ENCODE measurements around the gene CUEDC1. TPM values are rescaled to one million over a fixed set of nuclear protein-coding genes. Genes with fewer than 3 reads are reported as not detected.

Gene CUEDC1
- total and polyA plus RNA-seq, 2 of the 4 experiments (the other 2 are of a cell fraction), result 4.1 to 21.2 TPM

- dilution Hi-C loops (cut with HindIII; ENCODE audit: low sequenced_read_pairs, unreplicated experiment) (loop anchor here (25.0 kb wide), 1 partner anchor 118 kb away; the partner anchor contains the start of gene VEZF1), in situ Hi-C loops (cut with MboI; ENCODE audit: low sequenced_read_pairs) (loop anchor here (25.0 kb wide), 1 partner anchor 468 kb away; the partner anchor contains the start of gene TSPOAP1), intact Hi-C loops (cut with micrococcal nuclease) (no loop called here)
- peak overlapping the region; percentile 91 for H2BK20ac ChIP-seq (ENCODE audit: low read depth, low read length)
- peak overlapping the region; percentile 84 for H4K5ac ChIP-seq (ENCODE audit: low read depth, low read length)
- peak overlapping the region; percentile 45 for H3K4me2 ChIP-seq (ENCODE audit: low read depth, low read length)
- peak overlapping the region; percentile 78 to 97 for H4K8ac ChIP-seq (ENCODE audit: low read depth in 2 of 2, low read length in 2 of 2)
- H4K20me1 ChIP-seq (ENCODE audit: insufficient read depth, low read length), result no peaks in the 10 kb centered on the region
- H2BK5ac ChIP-seq (ENCODE audit: low read depth, low read length, poor library complexity, severe bottlenecking), result peak overlapping the region; percentile 96
- peak overlapping the region; percentile 80; the same call in 1 of the 2 replicates for H3K23ac ChIP-seq (ENCODE audit: low read depth, low read length)
- peak overlapping the region; percentile 71 for H3K9ac ChIP-seq (ENCODE audit: low read depth, low read length)
- peaks cover 25% of the 10 kb centered on the region for H3K36me3 ChIP-seq (ENCODE audit: control insufficient read depth, insufficient read depth, low read length)
- POLR2A ChIA-PET (ENCODE audit: unreplicated experiment), result interaction anchor here (0.5 to 1.4 kb wide), 4 partner anchors 9 to 120 kb away, joined by 3 to 5 read pairs (median 4); no protein-coding TSS in a partner anchor
- H3K27ac ChIP-seq (ENCODE audit: insufficient read depth, low read length), result peak overlapping the region; percentile 88
- H3K4ac ChIP-seq (ENCODE audit: low read depth, low read length), result peak overlapping the region; percentile 99
- no peaks in the 10 kb centered on the region for H3K27me3 ChIP-seq (ENCODE audit: control insufficient read depth, insufficient read depth, low read length)
- no peaks in the 10 kb centered on the region for H3K9me3 ChIP-seq (ENCODE audit: control insufficient read depth, insufficient read depth, low read length)
- H3K18ac ChIP-seq (ENCODE audit: low read depth, low read length), result peak overlapping the region; percentile 74
- peak overlapping the region; percentile 75; the same call in 2 of the 3 replicates for H2BK15ac ChIP-seq (ENCODE audit: low read depth, low read length)
- ATAC-seq (ENCODE audit: low read depth) (peak; percentile 48), DNase-seq (peak; percentile 97)
- H3K4me3 ChIP-seq (ENCODE audit: insufficient read depth, low read depth, low read length), result no peak overlapping the region
- peak overlapping the region; percentile 48; the same call in 1 of the 2 replicates for H3K56ac ChIP-seq (ENCODE audit: extremely low read depth, insufficient read depth, low read length)
- H2BK120ac ChIP-seq (ENCODE audit: low read depth, low read length), result peak overlapping the region; percentile 96
- CTCF ChIA-PET, result interaction anchor here (0.6 to 3.8 kb wide), 6 partner anchors 9 to 129 kb away, joined by 4 to 24 read pairs (median 6); no protein-coding TSS in a partner anchor
- peak overlapping the region; percentile 87 for H3K14ac ChIP-seq (replicated peaks; ENCODE audit: low read depth, low read length)
- H2AK5ac ChIP-seq (ENCODE audit: low read depth, low read length), result peak overlapping the region; percentile 99
- peaks cover 33% of the 10 kb centered on the region for H3K9me1 ChIP-seq (ENCODE audit: insufficient read depth, low read length)
- H3K4me1 ChIP-seq (ENCODE audit: control insufficient read depth, insufficient read depth, low read length), result peaks cover 43% of the 10 kb centered on the region
- H2AFZ ChIP-seq (replicated peaks; ENCODE audit: low read length, poor library complexity), result peak overlapping the region; percentile 48
- BruUV-seq (replicated peaks), result no TSS peak
- peaks cover 15 to 58% of the 10 kb centered on the region in 2 experiments for H3K79me1 ChIP-seq (ENCODE audit: low read depth in 1 of 2, low read length in 2 of 2)
- WGBS, 2 experiments (ENCODE audit: extremely low coverage in 2 of 2, insufficient read length in 1 of 2), result 0% methylated on average over 1 of the region's 9 CpGs; no CpG with 5 or more reads in 1 of the 2 experiments
- peak overlapping the region; percentile 94 for H4K91ac ChIP-seq (ENCODE audit: insufficient read depth, low read depth, low read length)
- H2AK9ac ChIP-seq (replicated peaks; ENCODE audit: low read depth, low read length, poor library complexity), result peak overlapping the region; percentile 89
- TF ChIP-seq MXI1 (IDR thresholded peaks at IDR 0.05; ENCODE audit: borderline replicate concordance, low read depth, low read length) (no peak), RCOR1 (IDR thresholded peaks at IDR 0.05; ENCODE audit: insufficient replicate concordance, low read length) (no peak), MAFK (IDR thresholded peaks at IDR 0.05; ENCODE audit: low read depth, low read length) (no peak), SMC3 (IDR thresholded peaks at IDR 0.05; ENCODE audit: low read depth, low read length) (peak; percentile 21; the same call in 1 of the 2 replicates), NFE2L2 (IDR thresholded peaks at IDR 0.05; ENCODE audit: low read depth, low read length) (no peak), RFX5 (IDR thresholded peaks at IDR 0.05; ENCODE audit: low read depth, low read length) (no peak), MAZ (IDR thresholded peaks at IDR 0.05; ENCODE audit: borderline replicate concordance, low read depth, low read length) (peak; percentile 86), POLR2A (IDR thresholded peaks at IDR 0.05; ENCODE audit: low read depth, low read length) (no peak), RAD21 (IDR thresholded peaks at IDR 0.05; ENCODE audit: low read length) (peak; percentile 28; the same call in 1 of the 2 replicates), USF2 (IDR thresholded peaks at IDR 0.05; ENCODE audit: low read depth, low read length) (no peak), ELK1 (IDR thresholded peaks at IDR 0.05; ENCODE audit: borderline replicate concordance, low read depth, low read length) (no peak), CEBPB (IDR thresholded peaks at IDR 0.05; ENCODE audit: low read depth, low read length) (peak; percentile 93), FOS (IDR thresholded peaks at IDR 0.05; ENCODE audit: low read depth, low read length) (peak; percentile 50; the same call in 1 of the 2 replicates), CHD1 (IDR thresholded peaks at IDR 0.05; ENCODE audit: low read depth, low read length) (0 out of 2 replicates have a peak, but pooled peaks have one; percentile 58), BHLHE40 (IDR thresholded peaks at IDR 0.05; ENCODE audit: low read depth, low read length) (no peak; the same call in 1 of the 2 replicates)
Measured at GRCh38 chr17:57869617-57870282, 85.5 kb downstream of the CUEDC1 start.

All from IMR-90 (cell line).